ENCODE results near the gene WDR41.
"Not testable (repeated sequence)": the region's sequence is repeated elsewhere in the genome, so short reads cannot be mapped to it uniquely, and the experiment has no call there.

Gene WDR41, protein sequence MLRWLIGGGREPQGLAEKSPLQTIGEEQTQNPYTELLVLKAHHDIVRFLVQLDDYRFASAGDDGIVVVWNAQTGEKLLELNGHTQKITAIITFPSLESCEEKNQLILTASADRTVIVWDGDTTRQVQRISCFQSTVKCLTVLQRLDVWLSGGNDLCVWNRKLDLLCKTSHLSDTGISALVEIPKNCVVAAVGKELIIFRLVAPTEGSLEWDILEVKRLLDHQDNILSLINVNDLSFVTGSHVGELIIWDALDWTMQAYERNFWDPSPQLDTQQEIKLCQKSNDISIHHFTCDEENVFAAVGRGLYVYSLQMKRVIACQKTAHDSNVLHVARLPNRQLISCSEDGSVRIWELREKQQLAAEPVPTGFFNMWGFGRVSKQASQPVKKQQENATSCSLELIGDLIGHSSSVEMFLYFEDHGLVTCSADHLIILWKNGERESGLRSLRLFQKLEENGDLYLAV

DNA sequence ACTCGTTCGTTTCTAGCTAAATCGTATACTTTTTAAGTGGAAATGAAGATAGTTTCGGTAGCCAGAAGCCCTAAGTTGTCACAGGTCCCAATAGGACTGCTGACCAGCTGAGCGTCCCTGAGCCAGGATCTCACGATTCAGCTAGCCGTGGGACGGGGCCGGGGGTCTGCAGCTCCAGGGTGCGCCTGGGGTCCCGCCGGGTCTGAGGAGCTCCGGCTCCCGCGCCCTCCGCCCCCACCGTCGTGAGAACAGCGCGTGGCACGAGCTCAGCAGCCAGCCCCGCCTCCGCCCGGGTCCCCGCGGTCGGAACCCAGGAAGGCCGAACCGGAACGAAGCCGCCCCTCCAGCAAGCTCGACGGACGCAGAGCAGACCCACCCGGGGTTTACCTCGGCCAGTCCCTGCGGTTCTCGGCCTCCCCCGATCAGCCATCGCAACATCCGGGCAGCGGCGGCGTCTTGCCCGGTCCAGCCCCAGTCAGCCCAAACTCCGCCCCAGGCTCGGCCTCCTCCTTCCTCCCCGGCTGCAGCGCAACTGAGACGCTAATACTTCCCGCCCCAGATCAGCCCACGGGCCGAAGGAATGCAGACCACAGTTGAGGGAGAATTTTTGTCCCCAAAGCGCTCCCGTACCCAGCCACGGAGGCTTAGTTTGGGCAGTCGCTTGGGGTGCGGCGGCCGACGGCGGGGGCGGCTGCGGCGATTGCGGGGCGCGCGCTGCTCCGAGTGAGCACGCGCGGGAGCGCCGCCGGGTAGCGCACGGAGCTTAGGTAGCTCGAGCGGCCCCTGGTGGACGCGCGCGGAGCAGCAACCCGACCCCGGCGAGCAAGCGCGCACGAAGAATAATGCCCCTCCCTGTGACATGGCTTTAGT is at the start of gene WDR41:
Gene WDR41 (minus strand): TSS at position 534 of the 870 bp plus-strand sequence. CDS start 96 bp downstream, at position 438.
- DNase-seq, result peak; percentile 77 to 80

DNA sequence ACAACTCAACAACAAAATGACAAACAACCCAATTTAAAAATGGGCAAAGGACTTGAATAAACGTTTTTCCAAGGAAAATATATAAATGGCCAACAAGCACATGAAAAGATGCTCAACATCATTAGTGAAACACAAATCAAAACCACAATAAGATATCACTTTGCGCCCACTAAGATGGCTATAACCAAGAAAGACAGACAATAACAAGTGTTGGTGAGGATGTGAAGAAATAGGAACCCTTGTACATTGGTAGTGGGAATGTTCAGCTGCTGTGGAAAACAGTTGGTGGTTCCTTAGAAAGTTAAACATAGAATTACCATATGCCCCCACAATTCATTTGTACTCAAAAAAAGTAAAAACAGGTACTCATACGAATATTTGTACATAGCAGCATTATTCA is 39.2 kb upstream of the WDR41 start:
- DNase-seq, result no peak

DNA sequence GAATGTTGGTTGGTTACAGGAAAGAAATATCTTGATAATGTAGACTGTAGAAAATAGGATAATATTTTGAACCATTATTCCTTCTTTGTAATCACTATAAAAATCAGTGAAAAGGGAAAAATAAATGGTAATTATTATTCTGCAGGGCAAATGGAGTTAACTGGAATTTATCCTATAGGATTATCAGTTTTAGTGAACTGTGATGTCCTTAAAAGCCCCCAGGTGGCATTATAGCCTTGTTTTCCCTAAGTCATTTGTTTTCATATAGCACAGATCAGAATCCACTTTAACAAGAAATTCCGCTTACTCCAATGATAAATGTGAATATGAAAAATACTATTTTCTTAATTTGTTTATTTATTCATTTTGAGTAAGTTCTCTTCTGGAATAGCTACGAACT is 26.2 kb upstream of the WDR41 start:
- peak; percentile 5 to 11 for DNase-seq

DNA sequence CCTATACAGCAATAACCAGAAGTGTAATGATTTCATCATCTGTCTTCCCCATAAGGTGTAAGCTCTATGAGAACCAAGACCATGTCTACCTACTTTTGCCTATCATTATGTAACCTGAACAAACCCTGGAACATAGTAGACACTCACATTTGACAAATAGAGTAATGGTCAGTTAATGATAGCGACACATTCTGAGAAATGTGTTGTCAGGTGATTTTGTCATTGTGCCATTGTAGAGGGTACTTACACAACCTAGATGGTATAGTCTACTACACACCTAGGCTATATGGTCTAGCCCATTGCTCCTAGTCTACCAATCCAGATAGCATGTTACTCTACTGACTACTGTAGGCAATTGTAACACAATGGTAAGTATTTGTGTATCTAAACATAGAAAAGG is 22.3 kb upstream of the WDR41 start:
- DNase-seq, result no peak

DNA sequence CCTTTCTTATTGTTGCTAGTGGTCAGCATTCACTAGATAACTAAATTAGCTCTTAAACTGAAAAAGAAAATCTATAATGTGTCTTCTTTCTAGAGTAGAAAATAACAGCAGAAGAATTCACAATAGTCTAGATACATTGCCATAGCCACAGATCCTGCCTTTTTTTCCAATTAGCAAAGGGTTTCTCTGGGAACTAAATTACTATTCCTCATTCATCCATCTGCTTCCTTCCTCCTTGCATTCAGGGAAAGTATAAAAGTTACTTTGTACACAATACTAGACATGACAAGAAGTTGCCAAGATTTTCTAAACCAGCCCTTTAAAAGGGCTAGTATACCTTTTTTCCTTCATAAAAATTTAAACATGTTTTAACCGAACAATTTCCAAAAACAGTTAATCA is 21.2 kb upstream of the WDR41 start:
- no peak for DNase-seq

DNA sequence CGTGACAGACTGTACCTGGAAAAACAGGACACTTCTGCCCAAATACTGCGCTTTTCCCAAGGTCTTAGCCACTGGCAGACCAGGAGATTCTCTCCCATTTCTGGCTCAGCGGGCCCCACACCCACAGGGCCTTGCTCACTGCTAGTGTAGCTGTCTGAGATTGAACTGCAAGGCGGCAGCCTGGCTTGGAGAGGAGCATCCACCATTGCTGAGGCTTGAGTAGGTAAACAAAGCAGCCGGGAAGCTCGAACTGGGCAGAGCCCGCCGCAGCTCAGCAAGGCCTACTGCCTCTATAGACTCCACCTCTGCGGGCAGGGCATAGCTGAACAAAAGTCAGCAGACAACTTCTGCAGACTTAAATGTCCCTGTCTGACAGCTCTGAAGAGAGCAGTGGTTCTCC is 9.0 kb upstream of the WDR41 start:
- DNase-seq, result not testable (repeated sequence)

DNA sequence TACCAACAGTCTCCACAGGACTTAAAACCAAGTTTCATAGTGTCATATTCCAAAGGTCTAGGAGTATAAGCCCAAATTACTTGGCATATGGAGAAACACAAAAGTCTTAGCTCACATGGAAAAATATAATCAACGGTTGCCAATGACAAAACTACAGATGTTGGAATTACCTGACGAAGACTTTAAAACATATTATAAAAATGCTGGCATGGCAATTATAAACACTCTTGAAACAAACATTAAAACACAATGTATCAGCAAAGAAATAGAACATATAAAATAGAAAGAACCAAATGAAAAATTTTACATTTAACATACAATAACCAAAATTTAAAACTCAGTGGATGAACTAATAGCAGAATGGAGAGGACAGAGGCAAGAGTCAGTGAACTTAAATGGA is 7.9 kb upstream of the WDR41 start:
- no peak for DNase-seq

DNA sequence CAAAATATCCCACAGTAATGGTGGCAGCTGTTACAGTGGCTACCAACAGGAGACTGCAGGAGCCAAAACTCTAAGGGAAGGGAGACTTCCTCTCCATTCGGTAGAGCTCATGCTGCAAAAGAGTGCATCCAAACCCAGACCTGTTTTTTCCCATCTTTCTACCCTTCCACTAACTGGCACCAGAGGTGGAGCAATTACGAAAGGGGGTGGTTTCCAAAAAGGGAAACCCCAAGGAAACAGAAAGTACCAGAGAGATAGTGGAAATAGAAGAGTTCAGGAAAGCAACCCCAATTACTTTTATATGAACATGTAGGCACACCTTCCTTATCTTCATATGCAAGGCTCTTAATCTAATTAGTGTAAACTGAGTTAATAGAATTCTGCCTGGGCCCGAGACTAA is 7.3 kb upstream of the WDR41 start:
- no peak for DNase-seq

DNA sequence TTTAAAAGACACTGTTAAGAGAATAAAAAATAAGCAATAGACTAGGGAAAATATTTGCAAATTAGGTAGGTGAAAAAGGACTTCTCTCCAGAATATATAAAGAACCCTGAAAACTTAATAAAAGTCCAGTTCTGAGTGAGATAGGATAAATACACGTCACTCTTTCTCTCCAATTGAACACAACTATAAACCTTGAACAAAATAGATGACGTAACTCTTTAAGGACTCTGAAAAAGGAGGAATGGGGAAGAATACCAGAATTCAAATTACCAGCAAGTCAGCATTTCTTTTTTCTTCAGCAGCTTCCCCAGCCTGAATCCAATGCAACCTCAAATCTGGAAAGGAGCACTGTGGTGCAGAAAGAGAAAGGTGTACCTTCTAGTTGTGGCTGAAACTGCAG is 6.8 kb upstream of the WDR41 start:
- no peak for DNase-seq

DNA sequence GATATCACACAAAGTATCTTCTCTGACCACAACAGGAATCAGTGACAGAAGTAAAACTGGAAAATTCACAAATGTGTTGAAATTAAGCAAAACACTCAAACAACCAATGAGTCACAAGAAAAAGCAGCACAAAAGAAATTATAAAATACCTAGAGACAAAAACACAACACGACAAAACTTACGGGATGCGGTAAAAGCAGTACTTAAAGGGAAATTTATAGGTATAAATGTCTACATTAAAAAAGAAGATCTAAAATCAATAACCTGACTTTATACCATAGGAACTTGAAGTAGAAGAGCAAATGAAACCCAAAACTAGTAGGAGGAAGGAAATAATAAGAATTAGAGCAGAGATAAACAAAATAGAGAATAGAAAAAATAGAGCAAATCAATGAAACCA is 2.8 kb upstream of the WDR41 start:
- no peak for DNase-seq

DNA sequence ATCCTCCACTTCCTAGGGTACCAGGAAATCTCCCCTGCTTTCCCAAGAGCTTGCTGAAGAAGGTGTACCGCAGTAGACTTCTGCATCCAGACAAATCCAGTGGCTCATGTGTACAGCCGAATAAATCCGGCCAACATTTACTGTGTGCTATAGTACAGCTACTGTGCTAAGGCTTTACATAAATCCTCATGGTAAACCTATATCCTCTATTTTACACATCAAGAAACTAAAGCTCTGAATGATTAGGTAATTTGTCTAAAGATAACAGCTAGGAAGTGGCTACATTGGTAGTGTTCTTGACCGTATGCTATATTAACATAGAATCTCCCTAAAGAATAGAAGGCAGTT is 511 bp upstream of the WDR41 start:
- no peak for DNase-seq

DNA sequence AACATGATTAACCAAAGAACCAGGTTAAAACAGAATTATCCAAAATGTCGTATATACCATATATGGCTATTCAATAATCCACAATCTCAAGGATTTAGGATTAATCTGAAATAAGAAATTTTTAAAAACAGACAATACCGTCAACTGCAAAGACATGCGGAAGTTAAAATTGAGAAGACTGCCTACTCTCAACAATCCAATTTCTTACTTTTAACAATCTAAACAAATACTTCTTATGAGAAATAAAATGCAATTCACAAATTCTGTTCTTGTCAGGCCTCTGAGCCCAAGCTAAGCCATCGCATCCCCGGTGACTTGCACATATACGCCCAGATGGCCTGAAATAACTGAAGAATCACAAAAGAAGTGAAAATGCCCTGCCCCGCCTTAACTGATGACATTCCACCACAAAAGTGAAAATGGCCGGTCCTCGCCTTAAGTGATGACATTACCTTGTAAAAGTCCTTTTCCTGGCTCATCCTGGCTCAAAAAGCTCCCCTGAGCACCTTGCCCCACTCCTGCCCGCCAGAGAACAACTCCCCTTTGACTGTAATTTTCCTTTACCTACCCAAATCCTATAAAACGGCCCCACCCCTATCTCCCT is 1.3 kb downstream of the WDR41 start:
- not testable (repeated sequence) for DNase-seq

DNA sequence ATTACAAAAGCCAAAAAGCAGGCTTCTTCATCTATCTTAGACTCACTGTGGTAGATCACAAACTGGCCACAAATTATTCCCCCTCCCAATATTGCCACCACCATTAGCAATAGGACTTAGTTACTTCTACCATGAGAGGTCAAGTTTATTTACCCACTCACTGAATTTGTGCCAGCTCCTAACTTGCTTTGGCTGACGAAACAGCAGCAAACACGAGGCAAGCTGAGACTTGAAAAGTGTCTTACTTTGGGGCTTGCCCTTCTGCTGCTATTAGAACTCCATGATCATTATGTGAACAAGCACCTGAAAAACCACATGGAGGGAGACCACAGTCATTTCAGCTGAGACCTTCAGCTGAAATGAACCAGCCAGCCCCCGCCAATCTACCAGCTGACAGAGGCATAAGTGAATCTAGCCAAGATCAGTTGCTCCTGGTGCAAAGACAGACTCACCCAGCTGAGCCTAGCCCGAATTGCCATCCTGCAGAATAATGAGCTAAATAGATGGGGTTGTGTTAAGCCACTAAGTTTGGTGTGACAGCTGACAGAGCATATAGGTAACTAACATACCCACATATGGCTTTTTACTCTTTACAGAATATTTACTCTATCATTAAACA is 5.7 kb downstream of the WDR41 start:
- DNase-seq, result peak in 1 of 2 experiments; percentile 2

DNA sequence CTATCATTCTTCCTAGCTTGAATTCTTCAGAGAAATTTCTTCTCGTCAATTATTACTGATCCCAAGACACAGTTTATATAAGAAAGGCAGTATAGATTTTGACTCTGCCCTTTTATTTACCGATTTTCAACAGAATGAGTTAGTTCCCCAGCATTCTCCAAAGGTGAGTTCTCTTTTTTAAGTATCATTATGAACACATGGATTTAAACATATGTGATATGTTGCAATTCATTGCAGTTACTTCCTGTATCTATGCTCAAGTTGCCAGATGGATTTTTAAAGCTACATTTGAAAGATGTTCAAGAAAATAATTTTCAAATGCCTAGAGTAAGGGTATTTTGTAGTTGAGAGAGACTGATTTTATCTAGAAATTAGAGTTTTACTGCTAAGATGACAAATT is 8.4 kb downstream of the WDR41 start:
- DNase-seq, result no peak

DNA sequence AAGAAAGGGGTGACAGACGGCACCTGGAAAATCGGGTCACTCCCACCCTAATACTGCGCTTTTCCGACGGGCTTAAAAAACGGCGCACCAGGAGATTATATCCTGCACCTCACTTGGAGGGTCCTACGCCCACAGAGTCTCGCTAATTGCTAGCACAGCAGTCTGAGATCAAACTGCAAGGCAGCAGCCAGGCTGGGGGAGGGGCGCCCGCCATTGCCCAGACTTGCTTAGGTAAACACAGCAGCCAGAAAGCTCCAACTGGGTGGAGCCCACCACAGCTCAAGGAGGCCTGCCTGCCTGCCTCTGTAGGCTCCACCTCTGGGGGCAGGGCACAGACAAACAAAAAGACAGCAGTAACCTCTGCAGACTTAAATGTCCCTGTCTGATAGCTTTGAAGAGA is 17.1 kb downstream of the WDR41 start:
- not testable (repeated sequence) for DNase-seq

DNA sequence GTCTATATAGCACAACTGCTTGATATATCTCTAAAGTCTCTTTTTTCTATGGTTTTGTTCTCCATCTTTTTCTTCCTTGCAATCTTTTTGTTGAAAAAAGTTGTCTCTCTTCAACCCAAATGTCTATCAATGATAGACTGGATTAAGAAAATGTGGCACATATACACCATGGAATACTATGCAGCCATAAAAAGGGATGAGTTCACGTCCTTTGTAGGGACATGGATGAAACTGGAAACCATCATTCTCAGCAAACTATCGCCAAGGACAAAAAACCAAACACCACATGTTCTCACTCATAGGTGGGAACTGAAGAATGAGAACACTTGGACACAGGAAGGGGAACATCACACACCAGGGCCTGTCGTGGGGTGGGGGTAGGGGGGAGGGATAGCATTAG is 23.2 kb downstream of the WDR41 start:
- not testable (repeated sequence) for DNase-seq

DNA sequence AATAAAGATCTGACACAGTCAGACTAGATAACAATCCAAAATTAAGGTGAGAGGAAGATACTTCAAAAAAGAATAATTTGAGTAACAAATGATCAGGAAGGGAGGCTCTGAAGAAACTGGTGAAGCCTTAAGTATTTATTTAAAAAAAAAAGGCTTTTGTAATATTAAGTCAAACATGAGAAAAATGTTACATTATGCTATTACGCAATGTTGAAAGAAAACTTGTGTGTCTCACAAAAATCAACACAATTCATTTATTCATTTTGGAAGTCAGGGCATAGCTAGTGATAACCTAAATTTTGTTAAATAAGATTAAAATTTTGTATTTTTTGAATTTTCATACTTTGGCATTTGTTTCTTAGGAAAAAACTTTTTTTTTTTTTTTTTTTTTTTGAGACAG is 28.2 kb downstream of the WDR41 start:
- no peak for DNase-seq

DNA sequence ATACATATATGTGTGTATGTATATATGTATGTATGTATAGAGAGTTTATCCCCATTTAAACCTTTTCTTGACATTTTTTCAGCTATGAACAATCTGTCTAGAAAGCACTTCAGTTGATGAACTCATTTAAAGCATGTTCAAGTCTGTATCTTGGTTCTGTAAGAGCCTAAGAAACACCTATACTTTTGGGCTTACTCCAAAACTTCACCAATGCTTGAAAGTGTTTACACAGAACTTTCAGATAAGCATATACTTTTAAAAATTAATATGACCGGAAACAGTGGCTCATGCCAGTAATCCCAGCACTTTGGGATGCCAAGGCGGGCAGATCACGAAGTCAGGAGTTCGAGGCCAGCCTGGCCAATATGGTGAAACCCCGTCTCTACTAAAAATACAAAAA is 30.8 kb downstream of the WDR41 start:
- DNase-seq, result no peak

DNA sequence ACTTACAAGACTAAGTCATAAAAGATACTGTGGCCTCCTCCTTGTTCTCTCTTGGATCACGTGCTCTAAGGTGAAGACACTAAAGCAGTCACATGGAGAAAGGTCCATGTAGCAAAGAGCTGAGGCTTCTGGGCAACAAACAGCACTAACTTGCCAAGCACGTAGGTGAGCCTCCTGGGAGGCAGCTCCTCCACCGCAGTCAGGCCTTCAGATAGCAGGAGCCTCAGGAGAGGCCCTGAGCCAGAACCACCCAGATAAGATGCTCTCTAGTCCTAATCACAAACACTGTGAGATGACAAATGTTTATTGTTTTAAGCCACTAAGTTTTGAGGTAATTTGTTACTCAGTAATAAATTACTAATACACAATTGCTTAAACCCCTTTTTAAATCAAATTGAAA is 38.0 kb downstream of the WDR41 start:
- DNase-seq, result no peak

DNA sequence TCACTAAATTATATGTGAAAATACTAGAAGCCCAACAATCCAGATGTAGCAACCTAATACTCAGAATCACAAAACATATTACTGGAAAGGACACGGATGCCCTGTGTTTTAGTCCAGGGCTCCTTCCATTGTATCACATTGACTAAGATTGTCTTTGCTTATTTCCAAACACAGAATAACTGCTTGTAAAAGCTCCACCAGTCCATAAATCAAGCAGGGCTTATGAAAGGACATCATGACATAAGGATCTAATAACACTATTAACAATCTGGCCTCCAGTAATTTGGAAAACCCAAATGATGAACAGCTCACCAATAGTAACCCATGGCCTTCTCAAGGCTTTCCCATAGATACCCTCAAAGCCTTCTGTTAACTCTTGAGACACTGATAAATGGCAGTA is 39.8 kb downstream of the WDR41 start:
- DNase-seq, result no peak

DNA sequence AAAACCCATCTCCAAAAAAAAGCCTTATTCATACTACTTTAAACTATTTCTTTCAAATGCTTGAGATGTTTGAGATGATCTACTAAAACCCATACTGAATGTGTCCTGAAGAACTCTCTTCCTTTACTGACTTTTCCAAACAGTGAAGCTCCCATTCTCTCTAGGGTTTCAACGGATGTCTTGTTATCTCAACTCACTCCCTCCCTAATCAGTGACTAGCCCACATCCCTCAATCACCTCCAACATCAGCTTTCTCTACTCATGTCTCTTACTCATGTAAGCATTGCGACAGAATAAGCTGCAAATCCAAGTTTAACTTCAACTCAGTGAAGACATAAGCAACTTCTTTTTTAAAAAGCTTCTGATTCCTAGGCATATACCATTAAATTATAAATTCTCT is 42.1 kb downstream of the WDR41 start:
- DNase-seq, result no peak

DNA sequence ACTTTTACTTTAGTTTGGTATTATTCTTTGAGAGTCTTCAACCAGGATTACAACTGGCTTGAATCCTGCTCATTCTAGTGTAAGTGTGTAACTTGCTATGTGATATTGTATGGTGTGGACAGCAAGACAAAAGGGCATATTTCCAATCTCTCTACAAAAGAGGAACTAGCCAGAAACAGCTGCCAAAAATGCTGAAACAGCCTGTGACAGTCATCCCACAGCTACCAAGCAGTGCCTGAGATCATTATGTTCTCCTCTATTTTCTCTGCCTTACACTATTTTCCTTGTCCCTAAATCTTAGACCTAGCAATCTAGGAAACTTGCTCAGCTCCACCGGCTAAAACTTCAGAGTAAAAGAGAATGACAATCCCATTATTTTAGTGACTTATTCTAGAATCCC is 42.8 kb downstream of the WDR41 start:
- DNase-seq, result no peak

DNA sequence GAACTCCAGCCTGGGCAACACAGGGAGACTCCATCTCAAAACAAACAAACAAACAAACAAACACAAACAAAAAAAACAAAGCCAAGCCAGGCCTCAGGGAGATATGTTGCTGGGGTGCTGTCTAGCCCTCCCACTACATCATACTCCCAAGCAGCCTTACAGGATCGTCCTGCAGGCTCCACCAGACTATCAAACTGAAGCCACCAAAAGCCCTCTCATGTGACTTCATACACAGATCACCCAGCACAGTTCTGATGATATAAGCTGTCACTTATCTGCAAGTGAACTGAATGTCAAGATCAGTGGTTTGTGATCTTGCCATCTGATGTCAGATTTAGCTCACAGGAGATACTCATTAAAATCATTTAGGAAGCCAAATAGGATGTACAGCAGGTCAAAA is 43.3 kb downstream of the WDR41 start:
- no peak for DNase-seq
